Right lobe of liver (tissue), 4 donors: ENCODE results near the gene GALNT10.

Source experiments
- POLR2A ChIP-seq: fragments of 450-650 bp; IDR thresholded peaks from one replicate; pipeline ENCODE4 v1.6.1; 2017; ENCODE audit warnings: antibody characterized with exemption, mild to moderate bottlenecking
- TF ChIP-seq, protein P1 (sequence below), 4 donors: fragments of 200-600 bp in 3 of 4; fragments of 450-650 bp in 1 of 4; IDR thresholded peaks; one replicate each; pipeline versions ENCODE4 v1.5.1 to v1.8.0; 2016 to 2022; ENCODE audit warnings: antibody characterized with exemption in 4 of 4, mild to moderate bottlenecking in 2 of 4
- donor health status: DM: no; HTN: no; CAD: no.
- donor health status: DM: no; HTN: no; CAD: no.
- donor health status: DM: no; HTN: yes; CAD: no.

GRCh38 chr5:154373326-154373725, 182.8 kb downstream of the GALNT10 start:
- TF ChIP-seq, protein P1, sequence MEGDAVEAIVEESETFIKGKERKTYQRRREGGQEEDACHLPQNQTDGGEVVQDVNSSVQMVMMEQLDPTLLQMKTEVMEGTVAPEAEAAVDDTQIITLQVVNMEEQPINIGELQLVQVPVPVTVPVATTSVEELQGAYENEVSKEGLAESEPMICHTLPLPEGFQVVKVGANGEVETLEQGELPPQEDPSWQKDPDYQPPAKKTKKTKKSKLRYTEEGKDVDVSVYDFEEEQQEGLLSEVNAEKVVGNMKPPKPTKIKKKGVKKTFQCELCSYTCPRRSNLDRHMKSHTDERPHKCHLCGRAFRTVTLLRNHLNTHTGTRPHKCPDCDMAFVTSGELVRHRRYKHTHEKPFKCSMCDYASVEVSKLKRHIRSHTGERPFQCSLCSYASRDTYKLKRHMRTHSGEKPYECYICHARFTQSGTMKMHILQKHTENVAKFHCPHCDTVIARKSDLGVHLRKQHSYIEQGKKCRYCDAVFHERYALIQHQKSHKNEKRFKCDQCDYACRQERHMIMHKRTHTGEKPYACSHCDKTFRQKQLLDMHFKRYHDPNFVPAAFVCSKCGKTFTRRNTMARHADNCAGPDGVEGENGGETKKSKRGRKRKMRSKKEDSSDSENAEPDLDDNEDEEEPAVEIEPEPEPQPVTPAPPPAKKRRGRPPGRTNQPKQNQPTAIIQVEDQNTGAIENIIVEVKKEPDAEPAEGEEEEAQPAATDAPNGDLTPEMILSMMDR (IDR thresholded peaks at IDR 0.05): no peak
- TF ChIP-seq POLR2A: no peak
